ENCODE measurements around the gene STK11.

Gene STK11, protein sequence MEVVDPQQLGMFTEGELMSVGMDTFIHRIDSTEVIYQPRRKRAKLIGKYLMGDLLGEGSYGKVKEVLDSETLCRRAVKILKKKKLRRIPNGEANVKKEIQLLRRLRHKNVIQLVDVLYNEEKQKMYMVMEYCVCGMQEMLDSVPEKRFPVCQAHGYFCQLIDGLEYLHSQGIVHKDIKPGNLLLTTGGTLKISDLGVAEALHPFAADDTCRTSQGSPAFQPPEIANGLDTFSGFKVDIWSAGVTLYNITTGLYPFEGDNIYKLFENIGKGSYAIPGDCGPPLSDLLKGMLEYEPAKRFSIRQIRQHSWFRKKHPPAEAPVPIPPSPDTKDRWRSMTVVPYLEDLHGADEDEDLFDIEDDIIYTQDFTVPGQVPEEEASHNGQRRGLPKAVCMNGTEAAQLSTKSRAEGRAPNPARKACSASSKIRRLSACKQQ

DNA sequence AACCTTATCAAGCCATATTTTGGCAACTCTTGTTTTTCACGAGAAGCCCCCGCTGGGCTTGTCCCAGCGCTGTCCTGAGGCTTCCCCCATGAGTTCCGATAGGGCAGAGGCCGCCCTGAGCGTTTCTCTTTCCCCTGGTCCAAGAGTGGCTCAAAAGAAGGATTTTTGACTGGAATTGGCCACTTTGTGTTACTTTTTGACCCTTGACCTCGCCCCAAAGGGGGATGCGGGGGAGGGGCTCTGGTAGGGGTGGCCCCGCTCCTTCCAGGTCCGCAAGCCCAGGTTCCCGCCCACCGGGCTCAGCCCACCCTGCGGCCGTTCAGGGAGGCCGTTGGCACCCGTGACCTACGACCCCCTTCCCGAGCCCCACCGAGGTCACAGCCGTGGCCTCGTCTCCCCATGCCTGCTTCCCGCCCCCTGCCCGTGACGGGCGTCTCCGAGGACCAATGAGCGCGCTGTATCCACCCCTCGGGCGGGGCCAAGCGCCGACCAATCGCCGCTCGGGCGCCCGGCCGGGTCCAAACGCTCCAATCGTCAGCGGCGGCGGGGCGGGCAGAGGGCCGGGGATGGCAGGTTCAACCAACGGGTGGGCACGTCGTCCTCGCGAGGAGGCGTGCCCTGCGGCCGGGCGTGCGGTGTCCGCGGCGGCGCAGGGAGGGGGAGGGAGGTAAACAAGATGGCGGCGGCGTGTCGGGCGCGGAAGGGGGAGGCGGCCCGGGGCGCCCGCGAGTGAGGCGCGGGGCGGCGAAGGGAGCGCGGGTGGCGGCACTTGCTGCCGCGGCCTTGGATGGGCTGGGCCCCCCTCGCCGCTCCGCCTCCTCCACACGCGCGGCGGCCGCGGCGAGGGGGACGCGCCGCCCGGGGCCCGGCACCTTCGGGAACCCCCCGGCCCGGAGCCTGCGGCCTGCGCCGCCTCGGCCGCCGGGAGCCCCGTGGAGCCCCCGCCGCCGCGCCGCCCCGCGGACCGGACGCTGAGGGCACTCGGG is at the start of gene STK11:
Gene STK11, plus strand, starts transcription at position 665 of the 986 bp plus-strand sequence. CDS start 1,136 bp downstream, outside the sequence.
- no CpG with 5 or more reads among the region's 114 CpGs for WGBS (ENCODE audit: insufficient coverage, insufficient read length)
- peaks cover 2% of the 10 kb centered on the region; the same call in 1 of the 2 replicates for H3K4me1 ChIP-seq (ENCODE audit: control insufficient read depth, insufficient read depth, low read length)
- H3K27me3 ChIP-seq (ENCODE audit: control insufficient read depth, insufficient read depth, low read length), result no peaks in the 10 kb centered on the region
- H3K9me3 ChIP-seq (ENCODE audit: control insufficient read depth, insufficient read depth, low read length), result no peaks in the 10 kb centered on the region
- no peaks in the 10 kb centered on the region; the same call in 1 of the 2 replicates for H3K36me3 ChIP-seq (ENCODE audit: control insufficient read depth, insufficient read depth, low read length)
- H3K4me3 ChIP-seq (ENCODE audit: low read length), result peak within 1 kb of the TSS; percentile 79
- DNase-seq (ENCODE audit: low read depth, low spot score), result peak; percentile 82
- no peak within 1 kb of the TSS for H3K27ac ChIP-seq (ENCODE audit: low read length)

DNA sequence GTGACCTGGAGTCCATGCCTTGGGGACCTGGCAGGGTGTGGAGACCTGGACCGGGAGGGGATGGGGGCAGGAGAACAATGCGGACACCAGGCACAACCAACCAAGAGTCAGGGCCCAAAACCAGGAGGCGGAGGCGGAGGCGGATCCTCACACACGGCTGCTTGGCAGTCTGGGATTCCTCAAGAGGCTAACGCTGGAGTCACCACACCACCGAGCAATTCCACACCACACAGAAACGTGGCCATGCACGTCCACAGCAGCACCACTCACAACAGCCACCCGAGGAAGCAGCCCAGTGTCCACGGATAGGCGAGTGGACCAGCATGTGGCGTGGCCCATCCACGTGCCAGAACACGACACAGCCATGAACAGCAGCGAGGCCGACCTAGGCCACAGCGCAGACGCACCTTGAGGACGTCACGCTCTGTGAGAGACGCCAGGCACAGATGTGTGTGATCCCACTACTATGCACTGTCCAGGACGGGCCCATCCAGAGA is 49.2 kb upstream of the STK11 start:
- H3K4me1 ChIP-seq (ENCODE audit: control insufficient read depth, insufficient read depth, low read length), result no peaks in the 10 kb centered on the region

DNA sequence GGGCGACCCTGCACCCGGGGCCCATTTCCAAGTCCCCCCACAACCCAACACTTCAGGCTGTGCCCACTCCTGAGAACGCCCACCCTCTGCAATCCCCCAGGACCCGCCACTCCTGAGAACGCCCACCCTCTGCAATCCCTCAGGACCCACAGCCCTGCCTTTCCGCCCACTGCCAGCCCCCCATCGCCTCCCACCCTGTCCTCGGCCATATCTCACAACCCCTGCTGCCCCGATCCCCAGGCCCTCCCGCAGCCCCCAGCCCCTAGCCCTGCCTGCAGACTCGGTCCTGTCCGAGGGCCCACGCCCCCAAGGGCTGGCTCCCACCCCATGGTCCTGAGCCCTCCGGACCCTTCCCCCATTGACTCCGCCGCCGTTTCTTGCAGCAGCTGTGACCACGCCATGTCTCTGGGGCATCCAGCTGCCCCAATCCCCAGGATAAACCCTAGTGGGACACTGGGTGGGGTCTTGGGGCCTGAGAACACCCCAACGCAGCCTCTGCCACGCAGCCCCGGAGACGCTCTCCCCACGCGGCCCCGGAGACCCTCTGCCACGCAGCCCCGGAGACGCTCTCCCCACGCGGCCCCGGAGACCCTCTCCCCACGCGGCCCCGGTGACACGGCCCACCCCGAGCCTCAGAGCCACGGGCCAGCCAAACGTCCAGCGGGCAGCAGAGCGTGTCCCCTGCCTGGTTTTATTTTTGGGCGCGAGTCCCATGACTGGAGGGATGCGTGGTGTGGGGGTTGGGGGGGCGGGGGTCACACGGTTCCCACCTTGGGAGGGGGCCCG is 48.6 kb upstream of the STK11 start:
- H3K36me3 ChIP-seq (ENCODE audit: control insufficient read depth, insufficient read depth, low read length), result no peaks in the 10 kb centered on the region; the same call in 1 of the 2 replicates
- H3K4me1 ChIP-seq (ENCODE audit: control insufficient read depth, insufficient read depth, low read length), result peaks cover 2% of the 10 kb centered on the region; the same call in 1 of the 2 replicates
- no peak overlapping the region for H3K27ac ChIP-seq (ENCODE audit: low read length)
- H3K9me3 ChIP-seq (ENCODE audit: control insufficient read depth, insufficient read depth, low read length), result no peaks in the 10 kb centered on the region
- H3K4me3 ChIP-seq (ENCODE audit: low read length), result no peak overlapping the region
- no peaks in the 10 kb centered on the region for H3K27me3 ChIP-seq (ENCODE audit: control insufficient read depth, insufficient read depth, low read length)
- no peak for DNase-seq (ENCODE audit: low read depth, low spot score)
- WGBS (ENCODE audit: insufficient coverage, insufficient read length), result no CpG with 5 or more reads among the region's 46 CpGs

More for the DNA sequence above, 49.2 kb upstream of the STK11 start:
- no peaks in the 10 kb centered on the region; the same call in 1 of the 2 replicates for H3K36me3 ChIP-seq (ENCODE audit: control insufficient read depth, insufficient read depth, low read length)
- H3K4me3 ChIP-seq (ENCODE audit: low read length), result no peak overlapping the region
- H3K27ac ChIP-seq (ENCODE audit: low read length), result no peak overlapping the region
- H3K27me3 ChIP-seq (ENCODE audit: control insufficient read depth, insufficient read depth, low read length), result no peaks in the 10 kb centered on the region
- no peak for DNase-seq (ENCODE audit: low read depth, low spot score)
- H3K9me3 ChIP-seq (ENCODE audit: control insufficient read depth, insufficient read depth, low read length), result no peaks in the 10 kb centered on the region
- WGBS (ENCODE audit: insufficient coverage, insufficient read length), result no CpG with 5 or more reads among the region's 24 CpGs

DNA sequence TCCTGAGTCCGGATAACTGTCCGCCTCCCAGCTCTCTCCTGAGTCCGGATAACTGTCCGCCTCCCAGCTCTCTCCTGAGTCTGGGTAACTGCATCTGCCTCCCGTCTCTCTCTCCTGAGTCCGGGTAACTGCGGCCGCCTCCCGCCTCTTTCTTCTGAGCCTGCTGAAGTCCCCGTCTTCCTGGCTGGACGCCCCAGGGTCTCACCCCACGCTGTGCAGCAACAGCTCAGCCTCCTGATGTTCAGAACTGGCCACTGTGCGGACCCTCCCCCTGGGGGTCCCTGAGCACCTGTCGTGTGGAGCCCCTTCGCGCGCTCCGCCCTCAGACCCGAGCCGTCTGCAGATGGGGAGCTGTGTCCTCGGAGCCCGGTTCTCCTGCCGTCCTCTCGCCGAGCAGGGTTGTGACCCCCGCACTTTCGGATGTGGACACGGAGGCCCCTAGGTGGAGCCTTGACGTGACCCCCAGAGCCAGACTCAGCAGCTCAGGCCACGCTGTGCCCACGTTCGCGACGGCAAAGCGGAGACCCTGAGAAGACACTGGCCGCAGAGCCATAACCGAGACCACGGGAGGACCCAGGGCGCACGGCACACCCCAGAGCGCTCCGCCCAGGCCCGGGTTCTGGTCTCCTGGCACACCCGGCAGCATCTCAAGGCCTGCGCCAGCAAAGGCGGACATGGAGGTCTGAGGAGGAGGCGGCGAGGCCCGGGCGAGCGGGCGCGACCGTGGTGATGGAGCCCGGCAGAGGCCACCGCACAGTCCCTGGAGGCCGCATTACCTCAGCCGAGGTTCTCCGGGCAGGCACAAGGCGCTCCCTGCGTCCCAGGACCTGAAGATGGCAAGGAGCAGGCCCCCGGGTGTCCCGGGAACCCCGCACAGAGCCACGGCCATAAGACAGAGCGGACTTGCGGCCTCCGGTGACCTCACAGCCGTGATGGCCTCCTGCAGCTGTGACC is 47.4 kb upstream of the STK11 start:
- no peaks in the 10 kb centered on the region; the same call in 1 of the 2 replicates for H3K36me3 ChIP-seq (ENCODE audit: control insufficient read depth, insufficient read depth, low read length)
- no CpG with 5 or more reads among the region's 69 CpGs for WGBS (ENCODE audit: insufficient coverage, insufficient read length)
- H3K9me3 ChIP-seq (ENCODE audit: control insufficient read depth, insufficient read depth, low read length), result no peaks in the 10 kb centered on the region
- H3K27me3 ChIP-seq (ENCODE audit: control insufficient read depth, insufficient read depth, low read length), result no peaks in the 10 kb centered on the region
- H3K27ac ChIP-seq (ENCODE audit: low read length), result no peak overlapping the region
- H3K4me1 ChIP-seq (ENCODE audit: control insufficient read depth, insufficient read depth, low read length), result peaks cover 2% of the 10 kb centered on the region; the same call in 1 of the 2 replicates
- no peak for DNase-seq (ENCODE audit: low read depth, low spot score)
- H3K4me3 ChIP-seq (ENCODE audit: low read length), result no peak overlapping the region

DNA sequence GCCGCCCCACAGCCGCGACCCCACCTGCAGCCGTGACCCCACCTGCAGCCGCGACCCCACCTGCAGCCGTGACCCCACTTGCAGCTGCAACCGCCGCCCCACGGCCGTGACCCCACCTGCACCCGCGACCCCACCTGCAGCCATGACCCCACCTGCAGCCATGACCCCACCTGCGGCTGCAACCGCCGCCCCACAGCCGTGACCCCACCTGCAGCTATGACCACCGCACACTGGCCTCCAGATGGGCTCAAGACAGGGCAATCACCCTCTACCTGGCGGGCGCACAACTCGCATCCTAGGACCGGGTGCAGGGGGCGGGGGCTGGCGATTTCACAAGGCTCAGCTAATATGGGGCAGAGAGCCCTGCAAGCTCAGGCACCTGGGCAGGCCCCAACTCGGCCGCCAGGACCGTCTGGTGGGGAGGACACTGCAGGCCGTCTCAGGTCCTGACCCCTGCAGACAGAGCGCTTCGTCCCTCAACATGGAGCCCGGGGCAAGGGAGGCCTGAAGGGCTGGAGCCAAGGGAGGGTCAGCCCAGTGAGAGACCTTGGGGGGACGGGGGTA is 46.6 kb upstream of the STK11 start:
- Histone ChIP-seq H3K4me1 (ENCODE audit: control insufficient read depth, insufficient read depth, low read length) (peaks cover 5% of the 10 kb centered on the region; the same call in 1 of the 2 replicates), H3K27me3 (ENCODE audit: control insufficient read depth, insufficient read depth, low read length) (no peaks in the 10 kb centered on the region), H3K9me3 (ENCODE audit: control insufficient read depth, insufficient read depth, low read length) (no peaks in the 10 kb centered on the region), H3K27ac (ENCODE audit: low read length) (no peak overlapping the region), H3K4me3 (ENCODE audit: low read length) (no peak overlapping the region), H3K36me3 (ENCODE audit: control insufficient read depth, insufficient read depth, low read length) (no peaks in the 10 kb centered on the region; the same call in 1 of the 2 replicates)
- no CpG with 5 or more reads among the region's 32 CpGs for WGBS (ENCODE audit: insufficient coverage, insufficient read length)
- DNase-seq (ENCODE audit: low read depth, low spot score), result no peak

DNA sequence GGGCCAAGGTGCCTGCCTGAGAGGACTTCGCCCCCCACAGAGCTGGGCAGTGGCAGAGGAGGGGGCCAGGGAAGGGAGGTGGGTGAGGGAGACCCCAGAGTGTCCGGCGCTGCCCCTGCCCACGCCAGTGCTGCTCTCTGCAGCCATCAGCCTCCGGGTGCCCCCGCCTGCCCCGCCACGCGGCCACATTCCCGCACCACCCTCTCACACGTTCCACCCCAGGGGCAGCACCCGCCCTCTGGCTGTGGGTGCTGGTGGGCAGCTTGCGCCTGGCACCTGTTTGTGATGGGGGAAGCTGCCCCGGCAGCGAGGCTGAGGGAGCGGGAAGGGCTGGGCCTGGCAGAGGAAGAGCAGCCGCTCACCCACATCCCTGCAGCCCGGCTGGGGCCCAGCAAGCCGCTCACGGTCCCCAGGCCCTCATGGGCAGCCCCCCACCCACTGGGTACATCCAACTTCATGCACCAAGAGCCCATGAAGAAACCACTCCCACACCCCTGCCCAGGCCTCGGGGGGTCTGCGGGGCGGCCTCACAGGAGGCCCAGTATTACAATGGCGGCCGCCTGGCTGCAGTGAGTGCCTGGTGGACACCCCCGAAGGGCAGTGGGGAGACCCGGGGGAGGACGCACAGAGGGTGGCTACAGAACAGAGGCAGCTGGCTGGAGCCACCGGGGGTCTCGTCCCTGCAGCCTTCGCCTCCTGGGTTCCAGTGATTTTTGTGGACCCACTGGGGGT is 45.5 kb upstream of the STK11 start:
- no CpG with 5 or more reads among the region's 31 CpGs for WGBS (ENCODE audit: insufficient coverage, insufficient read length)
- no peak overlapping the region for H3K27ac ChIP-seq (ENCODE audit: low read length)

DNA sequence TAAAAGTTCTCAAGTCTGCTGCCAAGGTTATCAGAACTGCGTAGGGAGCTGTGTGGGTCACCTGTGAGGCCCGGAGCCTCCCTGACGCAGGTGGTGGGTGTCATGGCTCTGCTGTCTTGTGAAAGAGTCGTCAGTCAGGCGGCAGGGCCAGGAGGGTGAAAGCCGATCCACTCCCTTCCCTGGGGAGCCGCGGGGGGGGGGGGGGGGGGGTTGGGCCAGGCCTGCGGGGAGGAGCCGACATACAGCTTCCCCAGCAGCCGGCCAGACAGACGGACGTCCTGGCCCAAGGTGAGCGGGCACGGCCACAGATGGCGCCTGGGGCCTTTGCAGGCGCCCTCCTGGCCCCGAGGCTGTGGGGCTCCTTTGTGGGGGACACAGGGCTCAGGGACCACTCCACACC is 43.9 kb upstream of the STK11 start:
- Histone ChIP-seq H3K27me3 (ENCODE audit: control insufficient read depth, insufficient read depth, low read length) (no peaks in the 10 kb centered on the region), H3K36me3 (ENCODE audit: control insufficient read depth, insufficient read depth, low read length) (no peaks in the 10 kb centered on the region; the same call in 1 of the 2 replicates), H3K27ac (ENCODE audit: low read length) (no peak overlapping the region), H3K4me3 (ENCODE audit: low read length) (no peak overlapping the region), H3K9me3 (ENCODE audit: control insufficient read depth, insufficient read depth, low read length) (no peaks in the 10 kb centered on the region), H3K4me1 (ENCODE audit: control insufficient read depth, insufficient read depth, low read length) (peaks cover 5% of the 10 kb centered on the region; the same call in 1 of the 2 replicates)
- no peak for DNase-seq (ENCODE audit: low read depth, low spot score)
- WGBS (ENCODE audit: insufficient coverage, insufficient read length), result no CpG with 5 or more reads among the region's 18 CpGs

More for the DNA sequence above, 45.5 kb upstream of the STK11 start:
- Histone ChIP-seq H3K4me3 (ENCODE audit: low read length) (no peak overlapping the region), H3K36me3 (ENCODE audit: control insufficient read depth, insufficient read depth, low read length) (no peaks in the 10 kb centered on the region; the same call in 1 of the 2 replicates), H3K27me3 (ENCODE audit: control insufficient read depth, insufficient read depth, low read length) (no peaks in the 10 kb centered on the region), H3K4me1 (ENCODE audit: control insufficient read depth, insufficient read depth, low read length) (peaks cover 5% of the 10 kb centered on the region; the same call in 1 of the 2 replicates), H3K9me3 (ENCODE audit: control insufficient read depth, insufficient read depth, low read length) (no peaks in the 10 kb centered on the region)
- DNase-seq (ENCODE audit: low read depth, low spot score), result no peak

DNA sequence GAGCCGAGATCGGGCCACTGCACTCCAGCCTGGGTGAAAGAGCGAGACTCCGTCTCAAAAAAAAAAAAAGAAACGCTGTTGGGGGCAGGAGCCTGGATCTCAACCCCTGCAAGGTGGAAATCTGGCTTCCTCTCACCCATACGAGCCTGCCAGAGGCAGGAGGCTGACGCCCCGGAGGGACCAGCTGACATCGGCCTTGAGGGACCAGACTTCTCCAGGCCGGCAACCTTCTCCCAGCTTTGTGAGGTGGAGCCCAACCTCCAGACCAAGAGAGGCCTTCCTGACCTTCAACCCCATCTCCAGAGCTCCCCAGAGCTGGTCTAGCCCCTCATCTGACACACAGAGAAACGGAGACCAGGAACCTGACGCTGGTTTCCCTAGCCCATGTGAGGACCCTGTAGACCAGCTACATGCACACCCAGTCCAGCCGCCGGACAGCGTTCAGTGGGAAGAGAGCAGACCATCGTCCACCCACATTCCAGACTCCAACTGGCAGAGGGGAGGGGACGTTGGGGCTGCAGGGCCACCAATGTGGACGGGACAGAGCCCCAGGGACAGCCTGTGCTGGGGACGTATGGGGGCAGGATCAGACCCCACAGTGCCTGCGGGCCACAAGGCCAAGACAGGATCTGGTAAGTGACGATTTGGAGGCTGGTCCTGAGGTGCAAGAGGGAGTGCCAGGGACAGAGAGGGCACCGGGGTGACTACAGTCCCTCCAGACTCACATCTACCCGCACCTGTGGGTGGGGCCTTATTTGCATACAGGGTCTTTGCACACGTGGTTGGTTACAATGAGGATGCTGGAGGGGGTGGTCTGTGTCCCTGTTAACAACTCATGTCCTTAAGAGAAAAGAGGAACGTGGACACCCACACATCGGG is 42.9 kb upstream of the STK11 start:
- H3K4me3 ChIP-seq (ENCODE audit: low read length), result no peak overlapping the region
- no peak overlapping the region for H3K27ac ChIP-seq (ENCODE audit: low read length)
- no peaks in the 10 kb centered on the region for H3K27me3 ChIP-seq (ENCODE audit: control insufficient read depth, insufficient read depth, low read length)
- peaks cover 7% of the 10 kb centered on the region; the same call in 1 of the 2 replicates for H3K4me1 ChIP-seq (ENCODE audit: control insufficient read depth, insufficient read depth, low read length)
- H3K9me3 ChIP-seq (ENCODE audit: control insufficient read depth, insufficient read depth, low read length), result no peaks in the 10 kb centered on the region
- no peak for DNase-seq (ENCODE audit: low read depth, low spot score)
- H3K36me3 ChIP-seq (ENCODE audit: control insufficient read depth, insufficient read depth, low read length), result no peaks in the 10 kb centered on the region; the same call in 1 of the 2 replicates
- WGBS (ENCODE audit: insufficient coverage, insufficient read length), result no CpG with 5 or more reads among the region's 26 CpGs
